WTC11 (cell line): ENCODE data around the gene CLCN1. TPM values are rescaled to one million over a fixed set of nuclear protein-coding genes. Genes with fewer than 3 reads are reported as not detected.
A peak's percentile ranks its signal among the peaks of the same experiment; 100 is the strongest.

ENCODE experiments used
- ATAC-seq: fragments of 200-7000 bp; cut with Tn5 transposase; 2 replicates; pipeline ENCODE4 v1.10.0; 2021; ENCODE audit warnings: mild to moderate bottlenecking, moderate library complexity
- CTCF ChIA-PET: fragments of 300-600 bp; sonication (Branson Sonifier 250); formaldehyde crosslinking; loops from one replicate; lab custom pipeline; 2021; ENCODE audit warnings: antibody characterized with exemption; lab: Charles Lee
- POLR2A ChIA-PET: fragments of 350-600 bp; sonication (Branson Sonifier 250); formaldehyde crosslinking; loops from one replicate; lab custom pipeline; 2021; ENCODE audit warnings: antibody characterized with exemption; lab: Charles Lee
- DNase-seq: peaks from one replicate; pipeline ENCODE4 v3.0.0; 2021; ENCODE audit warnings: low spot score
- H3K27ac Mint-ChIP-seq: 2 replicates; pipeline ENCODE4 v1.8.0; 2021; ENCODE audit warnings: mixed read lengths
- H3K27me3 Mint-ChIP-seq: 2 replicates; pipeline ENCODE4 v1.8.0; 2021; ENCODE audit warnings: low read depth, mild to moderate bottlenecking, moderate library complexity, mixed read lengths
- H3K36me3 Mint-ChIP-seq: 2 replicates; pipeline ENCODE4 v1.8.0; 2021; ENCODE audit warnings: mixed read lengths
- H3K4me1 Mint-ChIP-seq: 2 replicates; pipeline ENCODE4 v1.8.0; 2022; ENCODE audit warnings: mixed read lengths
- H3K4me3 Mint-ChIP-seq: 2 replicates; pipeline ENCODE4 v1.8.0; 2021; ENCODE audit warnings: mild to moderate bottlenecking, moderate library complexity, mixed read lengths
- H3K9me3 Mint-ChIP-seq: 2 replicates; pipeline ENCODE4 v1.8.0; 2021; ENCODE audit warnings: mixed read lengths
- CREB1 ChIP-seq: sonication (generic); formaldehyde crosslinking; IDR thresholded peaks from 2 replicates; pipeline ENCODE4 v1.8.0; 2023; ENCODE audit warnings: mild to moderate bottlenecking, missing genetic modification reagents
- CREM ChIP-seq: sonication (generic); formaldehyde crosslinking; IDR thresholded peaks from 2 replicates; pipeline ENCODE4 v1.8.1; 2022; ENCODE audit warnings: mild to moderate bottlenecking, missing genetic modification reagents, moderate library complexity
- E2F5 ChIP-seq: sonication (generic); formaldehyde crosslinking; IDR thresholded peaks from 2 replicates; pipeline ENCODE4 v1.8.1; 2022; ENCODE audit warnings: mild to moderate bottlenecking, moderate library complexity, missing genetic modification reagents
- ELF4 ChIP-seq: sonication (generic); formaldehyde crosslinking; IDR thresholded peaks from 2 replicates; pipeline ENCODE4 v1.8.1; 2022; ENCODE audit warnings: low read depth, mild to moderate bottlenecking, moderate library complexity, missing genetic modification reagents
- ESRRA ChIP-seq: sonication (generic); formaldehyde crosslinking; IDR thresholded peaks from 2 replicates; pipeline ENCODE4 v1.8.1; 2022; ENCODE audit warnings: mild to moderate bottlenecking, missing genetic modification reagents, borderline replicate concordance
- FOXK1 ChIP-seq: sonication (generic); formaldehyde crosslinking; IDR thresholded peaks from 2 replicates; pipeline ENCODE4 v1.8.0; 2022; ENCODE audit warnings: mild to moderate bottlenecking, moderate library complexity, missing genetic modification reagents
- FOXP1 ChIP-seq: sonication (generic); formaldehyde crosslinking; IDR thresholded peaks from 2 replicates; pipeline ENCODE4 v1.8.0; 2022; ENCODE audit warnings: missing genetic modification reagents, mild to moderate bottlenecking, moderate library complexity, borderline replicate concordance
- HMGXB4 ChIP-seq: sonication (generic); formaldehyde crosslinking; IDR thresholded peaks from 2 replicates; pipeline ENCODE4 v1.8.1; 2023; ENCODE audit warnings: mild to moderate bottlenecking, moderate library complexity, missing genetic modification reagents
- JUN ChIP-seq: sonication (generic); formaldehyde crosslinking; IDR thresholded peaks from 2 replicates; pipeline ENCODE4 v1.8.0; 2023; ENCODE audit warnings: mild to moderate bottlenecking, missing genetic modification reagents
- MAX ChIP-seq: sonication (generic); formaldehyde crosslinking; IDR thresholded peaks from 2 replicates; pipeline ENCODE4 v1.8.0; 2022; ENCODE audit warnings: mild to moderate bottlenecking, missing genetic modification reagents
- NFATC4 ChIP-seq: fragments of 250-450 bp; sonication (Bioruptor Pico); IDR thresholded peaks from 2 replicates; pipeline ENCODE4 v1.9.0; 2021; ENCODE audit warnings: mild to moderate bottlenecking
- PRDM15 ChIP-seq: sonication (generic); formaldehyde crosslinking; IDR thresholded peaks from 2 replicates; pipeline ENCODE4 v1.8.0; 2022; ENCODE audit warnings: missing genetic modification reagents
- TEAD1 ChIP-seq: sonication (generic); formaldehyde crosslinking; IDR thresholded peaks from 2 replicates; pipeline ENCODE4 v1.8.0; 2022; ENCODE audit warnings: mild to moderate bottlenecking, missing genetic modification reagents
- ZNF512 ChIP-seq: sonication (generic); formaldehyde crosslinking; IDR thresholded peaks from 2 replicates; pipeline ENCODE4 v1.8.1; 2022; ENCODE audit warnings: missing genetic modification reagents, borderline replicate concordance
- ZNF671 ChIP-seq: fragments of 250-450 bp; sonication (Bioruptor Pico); IDR thresholded peaks from 2 replicates; pipeline ENCODE4 v1.8.0; 2021; ENCODE audit warnings: mild to moderate bottlenecking
- total RNA-seq: library from RNA; stranded (reverse); gene quantifications from 3 replicates; pipeline ENCODE4 v1.2.3, GENCODE V29; 2021

The CLCN1 gene
- total RNA-seq, 1 experiment from 2014 or later, result 0.28 TPM

GRCh38 chr7:143381427-143382125 lies 65.7 kb downstream of the CLCN1 start:
- Mint-ChIP-seq H3K4me1 (peaks cover 28% of the 10 kb centered on the region), H3K36me3 (peaks cover 5% of the 10 kb centered on the region), H3K4me3 (peak overlapping the region; percentile 72), H3K27ac (no peak overlapping the region), H3K9me3 (no peaks in the 10 kb centered on the region), H3K27me3 (no peaks in the 10 kb centered on the region)
- POLR2A ChIA-PET, result interaction anchor here (0.7 to 1.7 kb wide), 3 partner anchors 9 to 12 kb away, joined by 3 to 16 read pairs (median 3); no protein-coding TSS in a partner anchor
- ATAC-seq, result peak; percentile 0; the same call in 1 of the 2 replicates
- TF ChIP-seq FOXP1 (CRISPR knock-in tag) (0 out of 2 replicates have a peak, but pooled peaks have one; percentile 18), ELF4 (CRISPR knock-in tag) (peak; percentile 62; the same call in 1 of the 2 replicates), ESRRA (CRISPR knock-in tag) (peak; percentile 28; the same call in 1 of the 2 replicates), E2F5 (CRISPR knock-in tag) (no peak), HMGXB4 (CRISPR knock-in tag) (0 out of 2 replicates have a peak, but pooled peaks have one; percentile 62), NFATC4 (no peak)
- CTCF ChIA-PET, result interaction anchor here (0.8 to 1.1 kb wide), 4 partner anchors 9 to 35 kb away, joined by 3 to 6 read pairs (median 4); partner anchors contain the start of gene EPHA1
- no peak for DNase-seq

GRCh38 chr7:143382126-143382790 lies 66.3 kb downstream of the CLCN1 start:
- ATAC-seq (no peak), DNase-seq (no peak)
- no peaks in the 10 kb centered on the region for H3K27me3 Mint-ChIP-seq
- H3K4me1 Mint-ChIP-seq, result peaks cover 28% of the 10 kb centered on the region
- ChIA-PET POLR2A (interaction anchor here (0.7 kb wide), 2 partner anchors 9 to 12 kb away, joined by 3 read pairs; no protein-coding TSS in a partner anchor), CTCF (interaction anchor here (0.8 to 1.1 kb wide), 4 partner anchors 10 to 35 kb away, joined by 3 to 6 read pairs (median 4); partner anchors contain the start of gene EPHA1)
- H3K9me3 Mint-ChIP-seq, result no peaks in the 10 kb centered on the region
- peaks cover 5% of the 10 kb centered on the region for H3K36me3 Mint-ChIP-seq
- no peak overlapping the region for H3K27ac Mint-ChIP-seq
- H3K4me3 Mint-ChIP-seq, result peak overlapping the region; percentile 72
- TF ChIP-seq FOXP1 (CRISPR knock-in tag) (no peak), HMGXB4 (CRISPR knock-in tag) (no peak), ZNF671 (no peak), TEAD1 (no peak), JUN (CRISPR knock-in tag) (no peak), CREM (CRISPR knock-in tag) (no peak)

- Mint-ChIP-seq H3K4me3 (peak overlapping the region; percentile 72), H3K9me3 (no peaks in the 10 kb centered on the region), H3K27me3 (no peaks in the 10 kb centered on the region), H3K27ac (peak overlapping the region; percentile 7; the same call in 1 of the 2 replicates), H3K36me3 (peaks cover 7% of the 10 kb centered on the region), H3K4me1 (peaks cover 31% of the 10 kb centered on the region)
- CTCF ChIA-PET, result interaction anchor here (1.1 to 1.6 kb wide), 3 partner anchors 11 to 26 kb away, joined by 3 to 4 read pairs (median 4); partner anchors contain the start of gene EPHA1
- DNase-seq (no peak), ATAC-seq (no peak)
- POLR2A ChIA-PET, result no interaction called here
- TF ChIP-seq FOXK1, result no peak
- no peak for TF ChIP-seq MAX
- TF ChIP-seq CREB1 (CRISPR knock-in tag), result no peak
- peak; percentile 82 for TF ChIP-seq PRDM15 (CRISPR knock-in tag)
- TF ChIP-seq ZNF512, result no peak
Measured at GRCh38 chr7:143382791-143383641, 67.1 kb downstream of the CLCN1 start.
